ENCODE results near the gene TMEM108.

DNA sequence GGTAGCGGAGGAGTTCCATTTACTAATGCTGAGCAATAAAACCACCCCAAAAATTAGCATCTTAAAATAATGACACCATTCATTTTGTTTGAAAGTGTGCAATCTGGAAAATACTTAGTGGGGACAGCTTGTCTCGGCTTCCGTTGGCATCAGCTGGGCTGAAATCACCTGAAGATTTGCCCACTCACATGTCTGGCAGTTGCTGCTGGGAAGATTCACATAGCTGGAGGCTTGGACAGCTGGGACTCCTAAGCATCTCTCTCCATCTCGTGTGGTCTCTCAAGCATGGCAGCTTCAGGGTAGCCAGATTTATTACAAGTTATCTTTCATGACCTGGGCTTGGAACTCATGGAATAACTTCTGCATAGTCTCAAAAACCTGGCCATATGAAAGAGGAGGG, 323.2 kb downstream of the TMEM108 start:
- no peak for TF ChIP-seq ZFX (IDR thresholded peaks at IDR 0.05)
- TF ChIP-seq, protein P1, sequence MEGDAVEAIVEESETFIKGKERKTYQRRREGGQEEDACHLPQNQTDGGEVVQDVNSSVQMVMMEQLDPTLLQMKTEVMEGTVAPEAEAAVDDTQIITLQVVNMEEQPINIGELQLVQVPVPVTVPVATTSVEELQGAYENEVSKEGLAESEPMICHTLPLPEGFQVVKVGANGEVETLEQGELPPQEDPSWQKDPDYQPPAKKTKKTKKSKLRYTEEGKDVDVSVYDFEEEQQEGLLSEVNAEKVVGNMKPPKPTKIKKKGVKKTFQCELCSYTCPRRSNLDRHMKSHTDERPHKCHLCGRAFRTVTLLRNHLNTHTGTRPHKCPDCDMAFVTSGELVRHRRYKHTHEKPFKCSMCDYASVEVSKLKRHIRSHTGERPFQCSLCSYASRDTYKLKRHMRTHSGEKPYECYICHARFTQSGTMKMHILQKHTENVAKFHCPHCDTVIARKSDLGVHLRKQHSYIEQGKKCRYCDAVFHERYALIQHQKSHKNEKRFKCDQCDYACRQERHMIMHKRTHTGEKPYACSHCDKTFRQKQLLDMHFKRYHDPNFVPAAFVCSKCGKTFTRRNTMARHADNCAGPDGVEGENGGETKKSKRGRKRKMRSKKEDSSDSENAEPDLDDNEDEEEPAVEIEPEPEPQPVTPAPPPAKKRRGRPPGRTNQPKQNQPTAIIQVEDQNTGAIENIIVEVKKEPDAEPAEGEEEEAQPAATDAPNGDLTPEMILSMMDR (conservative IDR thresholded peaks at IDR 0.05), result no peak
